Neural progenitor cell (in vitro differentiated cells): Measurements from ENCODE around the gene ESRRG.

ENCODE experiments used
- EZH2 ChIP-seq: fragments of 200-600 bp; sonication (generic); IDR thresholded peaks from 2 replicates; pipeline ENCODE4 v1.6.1; 2017; ENCODE audit warnings: antibody characterized with exemption, mild to moderate bottlenecking, moderate library complexity
- TF ChIP-seq, protein P1 (sequence below): fragments of 200-600 bp; sonication (generic); IDR thresholded peaks from 2 replicates; pipeline ENCODE4 v1.5.1; 2017; ENCODE audit warnings: antibody characterized with exemption, mild to moderate bottlenecking

DNA sequence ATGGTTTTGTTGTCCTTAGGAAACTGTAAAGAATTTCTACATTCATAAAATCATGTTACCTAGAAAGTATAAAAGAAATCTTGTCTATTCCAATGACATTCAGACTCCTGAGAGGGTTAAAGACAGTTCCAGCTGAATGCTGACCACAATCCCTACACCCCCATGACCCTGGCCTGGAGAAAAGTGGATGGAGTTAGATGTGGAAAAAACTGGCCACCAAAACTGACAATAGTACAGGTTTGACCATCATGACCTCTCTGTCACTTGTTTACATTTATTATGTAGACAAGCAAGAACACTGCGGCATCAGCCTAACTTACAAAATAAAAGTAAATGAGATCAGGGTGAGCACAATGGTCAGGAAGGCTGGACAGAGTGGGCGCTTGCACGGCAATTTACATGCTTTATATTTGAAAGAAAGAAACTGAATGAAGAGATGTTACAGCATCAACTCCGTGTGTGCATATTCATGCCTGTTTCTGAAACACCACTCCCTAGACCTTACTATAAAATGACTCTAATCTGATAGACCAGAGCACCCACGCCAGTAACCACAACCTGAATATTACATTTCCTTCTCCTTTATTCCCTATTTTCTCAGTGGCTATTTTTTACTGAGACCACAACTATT is 116.0 kb downstream of the ESRRG start:
- TF ChIP-seq, protein P1, sequence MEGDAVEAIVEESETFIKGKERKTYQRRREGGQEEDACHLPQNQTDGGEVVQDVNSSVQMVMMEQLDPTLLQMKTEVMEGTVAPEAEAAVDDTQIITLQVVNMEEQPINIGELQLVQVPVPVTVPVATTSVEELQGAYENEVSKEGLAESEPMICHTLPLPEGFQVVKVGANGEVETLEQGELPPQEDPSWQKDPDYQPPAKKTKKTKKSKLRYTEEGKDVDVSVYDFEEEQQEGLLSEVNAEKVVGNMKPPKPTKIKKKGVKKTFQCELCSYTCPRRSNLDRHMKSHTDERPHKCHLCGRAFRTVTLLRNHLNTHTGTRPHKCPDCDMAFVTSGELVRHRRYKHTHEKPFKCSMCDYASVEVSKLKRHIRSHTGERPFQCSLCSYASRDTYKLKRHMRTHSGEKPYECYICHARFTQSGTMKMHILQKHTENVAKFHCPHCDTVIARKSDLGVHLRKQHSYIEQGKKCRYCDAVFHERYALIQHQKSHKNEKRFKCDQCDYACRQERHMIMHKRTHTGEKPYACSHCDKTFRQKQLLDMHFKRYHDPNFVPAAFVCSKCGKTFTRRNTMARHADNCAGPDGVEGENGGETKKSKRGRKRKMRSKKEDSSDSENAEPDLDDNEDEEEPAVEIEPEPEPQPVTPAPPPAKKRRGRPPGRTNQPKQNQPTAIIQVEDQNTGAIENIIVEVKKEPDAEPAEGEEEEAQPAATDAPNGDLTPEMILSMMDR = no peak
- no peak for TF ChIP-seq EZH2
